Measurements from ENCODE around the gene SERPINB6. TPM values are rescaled to one million over a fixed set of nuclear protein-coding genes. Genes with fewer than 3 reads are reported as not detected.
"Not testable (repeated sequence)": the region's sequence is repeated elsewhere in the genome, so short reads cannot be mapped to it uniquely, and the experiment has no call there.

The SERPINB6 gene
- total RNA-seq = 141 TPM

DNA sequence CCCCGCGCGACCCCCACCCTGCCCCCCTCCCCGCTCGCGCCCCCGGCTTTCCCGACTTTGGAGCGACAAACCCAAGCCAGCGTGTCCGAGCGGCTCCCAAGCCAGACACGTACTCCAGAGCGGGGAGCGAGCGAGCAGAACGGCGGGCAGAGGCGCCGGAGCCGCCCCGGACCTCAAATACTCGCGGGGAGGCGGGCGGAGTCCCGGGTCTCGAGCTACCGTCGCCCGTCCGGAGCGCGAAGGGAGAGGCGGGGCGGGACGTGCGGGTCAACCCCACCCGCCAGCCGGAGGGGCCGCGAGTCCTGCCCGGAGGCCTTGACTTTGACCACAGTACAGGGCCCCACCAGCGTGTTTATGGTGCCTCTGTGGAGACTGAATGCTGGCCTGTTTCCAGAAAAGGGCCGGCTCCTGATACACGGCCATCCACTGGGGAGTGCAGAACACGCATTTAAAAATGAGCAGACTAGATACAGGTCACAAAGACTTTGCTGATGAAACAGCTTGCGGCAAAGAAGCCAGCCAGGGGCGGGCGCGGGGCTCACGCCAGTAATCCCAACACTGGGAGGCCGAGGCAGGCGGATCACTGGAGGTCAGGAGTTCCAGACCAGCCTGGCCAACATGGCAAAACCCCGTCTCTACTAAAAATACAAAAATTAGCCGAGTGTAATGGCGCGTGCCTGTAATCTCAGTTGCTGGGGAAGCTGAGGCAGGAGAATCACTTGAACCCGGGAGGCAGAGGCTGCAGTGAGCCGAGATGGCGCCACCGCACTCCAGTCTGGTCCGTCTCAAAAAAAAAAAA, at the start of gene SERPINB6:
SERPINB6 (minus strand) TSS at position 148 of the 799 bp plus-strand sequence. CDS start 12,235 bp downstream, outside the sequence.
- peak; percentile 84 for DNase-seq (ENCODE audit: low spot score)

DNA sequence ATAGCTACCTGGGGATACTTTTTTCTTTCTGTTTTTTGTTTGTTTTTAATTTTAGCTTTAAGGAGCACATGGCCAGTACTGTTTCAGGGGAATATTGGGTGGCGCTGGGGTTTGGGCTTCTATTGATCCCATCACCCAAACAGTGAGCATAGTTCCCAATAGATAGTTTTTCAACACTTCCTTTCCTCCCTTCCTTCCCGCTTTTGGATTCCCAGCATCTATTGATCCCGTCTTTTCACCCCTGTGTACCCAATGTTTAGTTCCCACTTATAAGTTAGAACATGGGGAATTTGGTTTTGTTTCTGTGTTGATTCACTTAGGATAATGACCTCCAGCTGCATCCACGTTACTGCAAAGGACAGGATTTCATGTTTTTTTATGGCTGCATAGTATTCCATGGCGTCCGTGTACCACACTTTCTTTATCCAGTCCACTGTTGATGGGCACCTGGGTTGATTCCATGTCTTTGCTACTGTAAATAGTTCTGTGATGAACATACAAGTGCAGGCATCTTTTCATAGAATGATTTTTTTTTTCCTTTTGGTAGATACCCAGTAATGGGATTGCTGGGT, 48.5 kb upstream of the SERPINB6 start:
- no peak for DNase-seq (ENCODE audit: low spot score)

DNA sequence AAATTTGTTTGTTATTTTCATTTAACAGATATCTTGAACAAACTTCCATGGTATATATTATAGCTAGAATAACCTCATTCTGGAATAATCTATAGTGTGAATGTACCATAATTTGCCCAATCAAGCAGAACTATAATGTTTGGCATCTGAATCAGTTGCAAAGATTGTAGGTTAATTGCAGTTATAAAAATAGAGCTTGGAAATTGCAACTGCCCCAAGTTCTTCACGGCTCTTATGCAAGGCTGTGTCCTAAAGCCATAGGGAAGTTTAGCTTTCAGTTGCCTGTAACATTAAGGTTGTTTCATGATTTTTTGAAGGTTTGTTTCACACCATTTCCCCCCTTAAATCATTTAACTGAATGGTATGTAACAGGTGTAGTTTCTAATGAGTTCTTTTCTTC, 47.7 kb upstream of the SERPINB6 start:
- DNase-seq (ENCODE audit: low spot score) = no peak

DNA sequence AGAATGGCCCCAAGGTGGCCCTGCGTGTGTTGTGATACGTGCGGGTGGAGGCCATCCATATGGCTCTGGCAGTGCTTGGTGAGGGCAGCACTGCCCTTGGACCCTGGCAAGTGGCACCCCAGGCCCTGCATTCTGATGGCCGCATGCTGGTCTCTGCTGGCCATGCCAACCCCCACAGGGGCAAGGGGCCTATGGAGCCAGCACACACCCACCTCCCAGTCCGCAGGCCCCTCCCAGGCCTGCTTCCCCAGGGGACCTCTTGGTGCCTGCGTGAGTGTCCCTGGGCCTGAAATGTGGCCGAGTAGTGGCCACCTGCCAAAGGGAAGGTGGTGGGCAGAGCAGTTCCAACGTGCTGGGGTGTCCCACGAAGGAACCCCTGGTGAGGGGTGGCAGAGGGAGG, 45.9 kb upstream of the SERPINB6 start:
- no peak for DNase-seq (ENCODE audit: low spot score)

- DNase-seq (ENCODE audit: low spot score) = no peak
Observed at GRCh38 chr6:3016473-3017280, 45.3 kb upstream of the SERPINB6 start.

DNA sequence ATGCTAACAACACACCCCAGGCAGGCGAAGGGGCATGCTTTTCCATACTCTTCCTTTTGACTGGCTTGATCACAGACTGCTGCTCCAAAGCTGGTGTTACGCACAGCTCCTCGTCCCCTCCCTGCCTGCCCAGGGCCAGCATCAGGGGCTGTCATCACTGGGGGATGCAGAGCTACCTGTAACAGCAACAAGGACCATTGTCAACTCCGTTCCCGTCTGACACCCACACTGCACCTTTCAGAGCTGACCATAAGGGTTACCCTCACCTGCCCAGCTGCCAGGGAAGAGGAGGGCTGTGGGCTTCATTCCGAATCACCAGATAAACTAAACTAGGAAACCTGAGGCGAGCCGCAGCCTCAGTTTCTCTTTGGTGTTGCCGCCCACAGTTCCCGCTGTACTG, 43.8 kb upstream of the SERPINB6 start:
- no peak for DNase-seq (ENCODE audit: low spot score)

- no peak for DNase-seq (ENCODE audit: low spot score)
Observed at GRCh38 chr6:3014675-3015066, 43.3 kb upstream of the SERPINB6 start.

- DNase-seq (ENCODE audit: low spot score) = no peak
Observed at GRCh38 chr6:3013901-3014674, 42.7 kb upstream of the SERPINB6 start.

GRCh38 chr6:3013486-3013885, 42.1 kb upstream of the SERPINB6 start:
- no peak for DNase-seq (ENCODE audit: low spot score)

GRCh38 chr6:3011592-3011991, 40.2 kb upstream of the SERPINB6 start:
- no peak for DNase-seq (ENCODE audit: low spot score)

DNA sequence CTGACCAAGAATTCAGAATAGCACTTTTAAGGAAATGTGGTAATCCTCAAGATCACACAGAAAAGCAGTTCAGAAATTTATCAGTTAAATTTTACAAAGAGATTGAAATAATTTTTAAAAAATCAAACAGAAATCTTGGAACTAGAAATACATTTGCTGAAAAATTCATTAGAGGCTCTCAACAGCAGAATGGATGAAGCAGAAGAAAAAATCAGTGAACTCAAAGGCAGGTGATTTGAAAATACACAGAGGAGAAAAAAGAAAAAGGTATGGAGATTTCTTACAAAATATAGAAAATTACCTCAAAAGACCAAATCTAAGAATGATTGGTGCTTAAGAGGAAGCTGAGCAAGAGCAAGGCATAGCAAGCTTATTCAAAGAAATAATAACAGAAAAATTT, 39.8 kb upstream of the SERPINB6 start:
- no peak for DNase-seq (ENCODE audit: low spot score)

DNA sequence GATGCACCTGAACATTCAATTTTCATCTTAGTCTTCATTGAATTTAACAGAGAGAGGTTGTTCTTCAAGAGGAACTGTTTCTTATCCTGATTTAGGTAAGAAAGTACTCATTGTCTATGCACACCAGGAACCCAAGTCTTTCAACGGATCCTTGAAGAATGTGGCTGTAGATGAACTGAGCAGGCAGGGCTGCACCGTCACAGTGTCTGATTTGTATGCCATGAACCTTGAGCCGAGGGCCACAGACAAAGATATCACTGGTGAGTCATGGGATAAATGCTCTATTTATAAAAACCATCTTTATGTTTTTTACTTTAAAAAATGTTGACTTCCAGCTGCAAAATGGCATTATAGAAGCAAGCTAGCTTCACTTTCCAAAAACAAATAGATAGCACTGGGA, 38.6 kb upstream of the SERPINB6 start:
- no peak for DNase-seq (ENCODE audit: low spot score)

- not testable (repeated sequence) for DNase-seq (ENCODE audit: low spot score)
Observed at GRCh38 chr6:3008712-3009265, 37.4 kb upstream of the SERPINB6 start.

GRCh38 chr6:3007571-3007970, 36.2 kb upstream of the SERPINB6 start:
- DNase-seq (ENCODE audit: low spot score) = no peak

DNA sequence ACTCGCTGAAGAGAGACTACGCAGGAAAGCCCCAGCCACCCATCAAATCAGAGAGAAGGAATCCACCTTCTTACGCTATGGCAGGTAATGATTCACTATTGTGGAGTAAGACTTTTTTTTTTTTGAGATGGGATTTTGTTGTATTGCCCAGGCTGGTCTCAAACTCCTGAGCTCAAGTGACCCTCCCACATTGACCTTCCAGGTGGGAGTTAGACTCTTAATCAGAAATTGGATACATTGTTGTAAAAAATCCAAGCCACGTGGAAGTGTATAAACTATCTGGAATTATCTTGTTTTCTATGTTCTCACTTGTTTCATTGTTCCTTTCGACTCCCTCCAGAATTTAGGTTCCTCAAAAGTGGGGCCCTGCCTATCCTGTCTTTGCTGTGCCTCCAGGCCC, 35.1 kb upstream of the SERPINB6 start:
- no peak for DNase-seq (ENCODE audit: low spot score)

- DNase-seq (ENCODE audit: low spot score) = no peak
Observed at GRCh38 chr6:3005874-3006273, 34.5 kb upstream of the SERPINB6 start.

GRCh38 chr6:3005077-3005476, 33.7 kb upstream of the SERPINB6 start:
- DNase-seq (ENCODE audit: low spot score) = no peak

- DNase-seq (ENCODE audit: low spot score) = not testable (repeated sequence)
Observed at GRCh38 chr6:3003226-3003625, 31.9 kb upstream of the SERPINB6 start.

- DNase-seq (ENCODE audit: low spot score) = no peak
Observed at GRCh38 chr6:3001773-3002293, 30.5 kb upstream of the SERPINB6 start.

GRCh38 chr6:3001146-3001772, 29.9 kb upstream of the SERPINB6 start:
- DNase-seq (ENCODE audit: low spot score) = no peak
